Glomerular endothelial cell (primary cell): ENCODE data around the gene ARPC1B. TPM values are rescaled to one million over a fixed set of nuclear protein-coding genes. Genes with fewer than 3 reads are reported as not detected.
"Not testable (repeated sequence)": the region's sequence is repeated elsewhere in the genome, so short reads cannot be mapped to it uniquely, and the experiment has no call there.

Source experiments
- DNase-seq: peaks from one replicate; pipeline ENCODE4 v3.0.0-alpha.2; 2011; ENCODE audit warnings: low read depth, low spot score; ENCODE audit errors: extremely low read depth
- total RNA-seq: library from RNA; depleted of rRNA; stranded (reverse); fragments of >200 nt; gene quantifications from 2 replicates; pipeline ENCODE4 v1.2.3, GENCODE V29; 2015

Gene ARPC1B
- total RNA-seq, 1 donor from 2014 or later: 602 TPM

DNA sequence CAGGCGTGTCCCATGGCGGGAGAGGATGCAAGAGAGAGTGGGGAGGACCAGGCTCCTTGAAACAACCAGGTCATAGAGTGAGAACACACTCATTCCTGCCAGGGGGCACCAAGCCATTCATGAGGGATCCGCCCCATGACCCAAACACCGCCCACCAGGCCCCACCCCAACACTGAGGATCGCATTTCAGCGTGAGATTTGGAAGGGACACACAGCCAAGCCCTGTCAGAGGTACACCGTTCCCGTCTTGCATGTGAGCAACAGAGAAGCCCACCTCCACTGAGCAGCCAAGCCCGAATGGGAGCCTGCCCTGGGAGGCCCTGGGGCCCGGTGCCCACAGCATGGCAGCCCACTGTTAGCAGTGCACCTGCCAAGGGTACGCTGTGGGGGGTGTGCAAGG lies 7.9 kb upstream of the ARPC1B start:
- no peak for DNase-seq

DNA sequence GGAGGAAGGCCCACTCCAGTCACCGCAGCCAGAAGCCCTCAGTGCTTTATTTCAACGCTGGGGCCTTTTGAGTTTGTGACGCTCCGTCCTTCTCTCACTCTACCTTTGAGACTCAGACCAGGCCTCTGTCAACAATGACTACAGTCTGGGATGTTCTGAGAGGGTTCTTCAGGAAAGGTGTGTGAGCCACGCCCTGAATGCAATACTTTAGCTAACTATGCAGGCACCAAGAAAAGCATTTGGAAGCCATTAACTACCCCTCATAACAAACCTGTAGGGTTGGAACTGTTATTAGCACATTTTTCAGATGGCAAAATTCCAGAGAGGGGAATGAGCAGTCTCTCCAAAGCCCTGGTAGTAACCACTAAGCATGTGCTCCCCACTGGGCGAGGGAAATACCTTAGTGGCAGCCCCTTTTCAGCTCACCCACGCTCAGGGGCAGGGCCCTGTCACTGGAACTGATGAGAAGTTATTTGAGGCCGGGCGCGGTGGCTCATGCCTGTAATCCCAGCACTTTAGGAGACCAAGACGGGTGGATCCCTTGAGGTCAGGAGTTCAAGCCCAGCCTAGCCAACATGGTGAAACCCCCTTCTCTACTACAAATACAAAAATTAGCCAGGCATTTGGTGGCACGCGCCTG lies 5.7 kb upstream of the ARPC1B start:
- no peak for DNase-seq

DNA sequence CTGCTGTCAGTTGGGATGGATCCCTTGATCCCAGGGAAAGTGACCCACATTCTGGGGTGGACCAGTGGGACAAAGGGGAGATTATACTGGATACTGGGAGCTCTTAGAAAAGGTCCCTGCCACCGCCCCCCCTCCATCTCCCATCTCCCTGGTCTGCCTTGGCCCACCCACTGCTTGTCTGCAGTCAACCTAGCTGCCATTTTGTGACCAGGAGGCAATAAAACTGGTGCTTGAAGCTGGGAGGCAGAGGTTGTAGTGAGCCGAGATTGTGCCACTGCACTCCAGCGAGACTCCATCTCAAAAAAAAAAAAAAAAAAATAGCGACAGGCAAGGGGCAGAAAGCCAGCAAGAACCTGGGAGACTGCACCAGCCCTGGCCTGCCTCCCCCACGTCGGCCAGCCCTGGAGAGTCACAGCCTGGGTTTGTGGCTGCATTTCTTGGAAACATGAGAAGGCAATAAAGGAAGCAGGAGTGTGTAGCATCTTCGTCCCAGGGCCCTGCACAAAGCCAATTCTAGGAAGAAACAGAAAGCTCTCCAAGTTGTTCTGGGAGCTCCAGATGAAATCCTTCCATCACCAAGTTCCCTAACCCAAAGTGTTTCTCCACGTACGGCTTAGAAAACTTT lies 4.7 kb upstream of the ARPC1B start:
- DNase-seq: no peak

DNA sequence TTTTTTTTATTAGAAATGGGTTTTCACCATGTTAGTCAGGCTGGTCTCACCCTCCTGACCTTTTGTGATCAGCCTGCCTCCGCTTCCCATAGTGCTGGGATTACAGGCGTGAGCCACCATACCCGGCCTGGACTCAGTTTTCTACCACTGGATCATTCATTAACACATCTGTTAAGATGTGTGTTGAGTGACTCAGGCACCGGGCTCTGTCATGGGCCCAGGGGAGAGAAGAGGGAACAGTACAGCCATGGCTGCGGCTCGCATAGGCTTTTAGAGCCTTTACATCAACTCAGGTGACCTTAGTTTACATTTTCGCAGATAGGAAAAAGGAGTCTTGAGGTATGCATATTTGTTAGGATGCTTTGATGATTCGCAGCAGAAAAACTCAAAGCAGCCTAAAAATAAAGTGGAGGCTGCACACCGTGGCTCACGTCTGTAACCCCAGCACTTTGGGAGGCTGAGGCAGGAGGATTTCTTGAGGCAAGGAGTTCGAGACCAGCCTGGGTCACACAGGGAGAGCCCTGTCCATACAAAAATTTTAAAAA lies 3.1 kb upstream of the ARPC1B start:
- DNase-seq: no peak

DNA sequence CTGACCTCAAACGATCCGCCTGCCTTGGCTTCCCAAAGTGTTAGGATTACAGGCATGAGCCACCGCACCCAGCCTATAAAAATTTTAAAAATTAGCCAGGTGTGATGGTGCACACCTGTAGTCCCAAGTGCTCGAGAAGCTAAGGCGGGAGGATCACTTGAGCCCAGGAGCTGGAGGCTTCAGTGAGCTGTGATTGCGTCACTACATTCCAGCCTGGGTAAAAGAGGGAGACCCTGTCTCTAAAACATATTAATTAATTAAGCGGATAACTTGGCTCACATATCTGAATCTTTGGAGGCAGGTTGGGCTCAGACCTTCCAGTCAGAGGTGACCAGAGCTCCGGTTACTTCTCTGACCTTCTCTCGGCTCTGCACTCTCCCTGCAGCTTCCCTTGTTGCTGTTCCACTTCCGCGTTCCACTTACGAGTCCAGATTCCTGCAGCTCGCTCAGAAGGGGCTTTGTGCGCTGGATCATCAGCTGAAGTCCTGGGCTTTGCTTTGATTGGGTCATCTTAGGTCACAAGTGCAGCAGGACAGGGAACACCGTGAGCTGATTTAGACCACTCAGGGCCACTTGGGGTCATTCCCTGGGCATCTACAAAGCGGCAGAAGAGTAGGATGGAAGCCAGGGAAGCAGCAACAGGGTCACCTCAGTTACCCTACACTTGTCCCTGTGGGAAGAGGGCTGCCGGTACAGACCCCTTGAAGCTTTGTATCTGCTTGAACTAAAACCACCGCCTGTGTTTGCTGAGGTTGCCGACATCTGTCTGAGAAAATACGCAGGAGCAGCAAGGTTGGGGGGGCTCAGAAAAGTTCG lies 2.0 kb upstream of the ARPC1B start:
- DNase-seq: no peak

DNA sequence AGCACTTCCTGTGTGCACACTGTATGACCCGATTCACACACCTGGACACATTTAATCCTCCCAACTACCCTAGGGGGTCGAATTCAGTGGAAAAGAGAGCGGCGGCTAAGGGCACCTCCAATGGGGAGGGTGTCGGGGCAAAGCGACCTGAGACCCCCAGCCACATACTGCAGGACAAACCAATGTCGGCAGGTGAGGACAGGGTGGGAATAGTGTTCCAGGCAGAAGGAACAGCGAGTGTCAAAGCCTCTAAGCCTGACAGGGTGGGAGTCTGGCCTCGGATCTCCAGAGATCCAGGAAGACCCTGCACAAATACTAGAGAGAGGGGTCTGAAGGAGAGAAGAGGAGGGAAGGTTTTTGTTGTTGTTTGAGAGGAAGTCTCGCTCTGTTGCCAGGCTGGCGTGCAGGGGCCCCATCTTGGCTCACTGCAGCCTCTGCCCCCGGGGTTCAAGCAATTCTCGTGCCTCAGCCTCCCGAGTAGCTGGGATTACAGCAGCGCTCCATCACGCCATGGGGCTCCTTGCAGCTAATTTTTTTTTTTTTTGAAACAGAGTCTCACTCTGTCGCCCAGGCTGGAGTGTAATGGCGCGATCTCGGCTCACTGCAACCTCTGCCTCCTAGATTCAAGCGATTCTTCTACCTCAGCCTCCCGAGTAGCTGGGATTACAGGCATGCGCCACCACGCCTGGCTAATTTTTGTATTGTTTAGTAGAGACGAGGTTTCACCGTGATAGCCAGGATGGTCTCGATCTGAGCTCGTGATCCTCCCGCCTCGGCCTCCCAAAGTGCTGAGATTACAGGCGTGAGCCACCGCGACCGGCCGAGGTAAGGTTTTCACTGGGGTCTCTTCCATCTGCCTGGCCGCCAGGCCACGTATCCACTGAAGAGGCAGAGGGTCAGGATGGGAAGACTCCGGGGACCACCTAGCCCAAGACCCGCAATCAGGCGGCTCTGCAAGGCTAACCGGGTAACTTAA lies 1.2 kb upstream of the ARPC1B start:
- no peak for DNase-seq

DNA sequence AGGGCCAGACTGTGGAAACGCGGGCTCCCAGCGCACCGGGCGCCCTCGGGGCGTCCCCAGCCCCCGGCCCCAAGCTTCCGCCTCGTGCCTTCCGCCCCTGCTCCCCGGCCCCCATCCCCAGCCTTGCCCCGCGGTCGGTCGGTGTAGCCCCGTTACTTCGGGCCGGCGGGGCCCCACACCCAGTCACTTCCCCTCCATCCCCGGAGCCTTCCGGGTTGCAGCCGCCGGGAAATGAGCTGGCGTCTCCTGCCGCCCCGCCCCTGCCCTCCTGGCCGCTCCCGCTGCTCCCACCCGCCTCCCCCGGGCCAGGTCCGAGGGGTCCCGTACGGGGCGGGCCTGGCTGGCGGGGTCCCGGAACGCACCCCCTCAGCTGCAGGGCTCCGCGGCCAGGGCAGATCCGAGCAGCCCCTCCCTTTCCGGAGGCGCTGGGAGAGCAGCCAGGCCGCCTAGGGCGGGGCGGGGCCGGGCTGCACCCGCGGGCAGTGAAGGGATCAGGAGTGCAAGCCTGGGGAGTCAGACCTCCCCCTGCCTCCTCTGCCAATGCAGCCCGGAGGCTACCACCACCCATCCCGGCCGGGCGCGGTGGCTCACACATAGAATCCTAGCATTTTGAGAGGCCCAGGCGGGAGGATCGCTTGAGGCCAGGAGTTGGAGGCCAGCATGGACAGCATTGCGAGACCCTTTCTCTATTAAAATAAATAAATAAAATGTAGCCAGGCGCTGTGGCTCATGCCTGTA lies 709 bp downstream of the ARPC1B start:
- DNase-seq: no peak

DNA sequence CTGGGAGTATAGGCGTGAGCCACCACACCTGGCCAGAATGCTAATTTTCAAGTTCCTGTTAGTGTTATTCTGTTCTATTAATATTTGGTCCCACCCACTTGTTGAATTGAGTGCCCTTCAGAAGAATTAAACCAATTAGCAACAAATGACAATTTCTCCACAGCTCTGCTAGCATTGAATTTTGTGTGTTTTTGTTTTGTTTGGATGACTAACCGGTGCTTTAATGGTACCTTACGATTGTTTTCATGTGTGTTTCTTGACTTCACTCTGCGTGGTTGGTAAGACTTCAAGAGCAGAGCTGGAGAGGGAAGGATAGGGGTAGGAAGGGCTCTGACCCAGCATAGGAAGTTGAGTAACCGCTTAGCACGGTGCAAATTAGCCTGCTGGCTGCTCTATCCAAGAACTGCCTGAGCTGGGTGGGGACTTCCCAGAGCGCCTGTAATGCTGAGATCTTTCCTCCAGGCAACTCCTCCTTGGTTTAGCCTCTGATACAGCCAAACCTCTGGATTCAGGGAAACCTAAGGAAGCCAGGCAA lies 4.6 kb downstream of the ARPC1B start:
- DNase-seq: peak; percentile 89

DNA sequence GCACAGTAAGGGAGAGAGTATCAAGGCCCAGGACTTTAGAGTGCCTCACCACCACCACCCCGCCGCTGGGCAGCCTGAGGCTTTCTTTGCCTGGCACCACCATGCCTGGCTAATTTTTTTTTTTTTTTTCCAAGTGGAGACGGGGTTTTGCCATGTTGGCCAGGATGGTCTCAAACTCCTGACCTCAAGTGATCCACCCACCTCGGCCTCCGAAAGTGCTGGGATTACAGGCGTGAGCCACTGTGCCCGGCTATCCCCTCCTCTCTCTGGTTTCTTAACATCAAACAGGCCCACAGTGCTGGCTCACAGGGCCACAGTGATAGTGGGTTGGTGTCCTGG lies 5.1 kb downstream of the ARPC1B start:
- DNase-seq: not testable (repeated sequence)

DNA sequence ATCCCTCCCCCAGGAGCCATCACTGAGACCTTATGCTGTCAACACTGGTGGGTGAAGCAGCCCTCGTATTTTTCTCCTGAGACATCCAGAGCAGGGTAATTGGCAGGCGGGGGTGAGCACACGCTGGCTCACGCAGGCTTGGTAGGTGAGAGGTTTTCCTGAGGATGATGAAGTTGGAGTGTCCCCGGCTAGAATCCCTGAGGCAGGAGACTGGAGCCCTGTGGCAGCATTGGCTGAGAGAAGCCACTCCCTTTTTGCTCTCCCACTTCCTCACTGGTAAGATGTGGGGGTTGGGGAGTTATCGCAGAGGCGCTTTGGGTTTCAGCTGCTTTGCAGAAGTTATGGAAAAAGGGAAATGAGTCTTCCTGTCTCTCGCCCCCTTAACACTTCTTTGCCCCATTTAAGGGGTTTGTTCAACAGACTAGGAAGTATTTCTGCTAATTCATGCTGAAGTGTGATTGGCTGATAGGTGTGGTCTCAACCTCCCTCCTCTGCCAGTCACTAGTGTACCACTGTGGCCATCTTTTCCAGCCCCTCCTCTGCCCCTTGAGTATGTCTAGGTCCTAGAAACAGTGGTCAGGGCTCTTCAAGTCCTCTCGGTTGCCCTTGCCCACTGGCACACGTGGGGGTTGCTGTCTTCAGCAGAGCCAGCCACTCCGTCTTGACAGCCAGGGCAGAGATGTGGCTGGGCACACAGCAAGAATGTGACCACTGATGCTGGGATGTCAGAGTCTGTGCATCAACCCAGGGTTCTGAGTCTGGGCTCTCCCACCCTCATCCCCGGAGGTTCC lies 5.7 kb downstream of the ARPC1B start:
- DNase-seq: no peak

DNA sequence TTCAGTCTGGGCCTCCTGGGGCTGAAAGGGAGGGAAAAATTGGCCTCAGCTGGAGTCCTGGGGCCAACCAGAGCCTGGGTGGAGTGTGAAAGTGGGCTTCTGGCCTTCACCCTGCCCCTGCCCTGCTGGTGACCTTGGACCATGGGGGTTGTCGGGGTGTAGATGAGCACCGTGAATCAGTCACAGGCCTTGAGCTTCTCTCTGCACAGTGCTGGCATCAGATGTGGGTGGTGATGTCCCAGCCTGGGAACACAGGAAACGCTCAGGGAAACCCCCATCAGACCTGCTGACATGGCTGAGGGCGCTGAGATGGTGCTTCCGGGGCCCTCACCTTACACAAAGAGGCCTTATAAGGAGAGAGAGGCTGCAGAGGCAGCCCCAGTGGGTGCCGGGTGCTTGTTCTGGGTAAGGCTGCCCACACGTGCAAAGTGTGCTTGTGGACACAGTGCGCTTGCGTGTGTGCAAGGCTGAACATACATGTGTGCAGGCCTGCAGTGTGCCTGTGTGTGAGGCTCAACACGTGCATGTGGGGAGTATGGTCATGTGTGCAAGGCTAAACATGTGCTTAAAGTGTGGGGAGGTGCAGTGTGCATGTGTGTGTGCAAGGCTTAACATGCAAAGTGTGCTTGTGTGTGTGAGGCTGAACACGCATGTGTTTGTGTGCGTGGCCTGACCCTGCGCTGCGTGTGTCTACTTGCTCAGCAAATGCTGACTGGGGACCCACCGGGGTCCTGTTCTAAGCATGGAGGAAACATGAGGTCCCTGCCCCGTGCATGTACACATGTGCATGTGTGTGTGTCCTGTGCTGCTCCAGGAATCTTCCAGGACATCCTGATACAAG lies 6.5 kb downstream of the ARPC1B start:
- DNase-seq: no peak

DNA sequence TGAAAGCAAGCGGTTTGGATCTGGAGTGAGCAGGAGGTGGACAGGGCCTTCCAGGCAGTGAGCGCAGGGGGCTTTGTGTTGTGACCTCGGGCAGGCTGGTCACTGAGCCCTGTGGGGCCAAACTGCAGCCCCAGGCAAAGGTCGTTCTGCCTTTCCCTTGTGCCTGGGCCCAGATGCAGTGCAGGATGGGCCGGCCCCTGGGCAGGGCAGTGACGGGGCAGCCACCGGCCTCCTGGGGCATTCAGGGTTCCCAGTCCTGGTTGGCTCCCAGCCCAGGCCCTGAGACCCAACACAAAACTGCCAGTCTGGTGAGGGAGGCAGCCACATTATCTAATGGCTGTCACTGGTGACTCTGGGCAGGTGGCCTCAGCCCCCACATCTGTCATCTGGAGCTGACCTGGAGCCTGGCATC lies 7.1 kb downstream of the ARPC1B start:
- no peak for DNase-seq

DNA sequence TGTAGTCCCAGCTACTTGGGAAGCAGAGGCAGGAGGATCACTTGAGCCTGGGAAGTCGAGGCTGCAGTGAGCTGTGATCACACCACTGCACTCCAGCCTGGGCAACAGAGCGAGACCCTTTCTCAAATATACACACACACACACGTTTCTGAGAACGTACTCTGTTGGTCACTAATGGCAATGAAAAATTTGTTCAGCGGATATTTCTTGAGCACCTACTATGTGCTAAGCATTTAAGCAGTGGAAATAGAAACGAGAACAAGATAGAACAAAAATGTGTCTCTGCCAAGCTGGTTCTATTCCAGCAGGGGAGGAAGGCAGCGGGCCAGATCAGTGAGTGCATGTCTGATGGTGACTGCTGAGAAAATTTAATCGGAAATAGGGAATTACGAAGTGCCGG lies 8.7 kb downstream of the ARPC1B start:
- DNase-seq: no peak

DNA sequence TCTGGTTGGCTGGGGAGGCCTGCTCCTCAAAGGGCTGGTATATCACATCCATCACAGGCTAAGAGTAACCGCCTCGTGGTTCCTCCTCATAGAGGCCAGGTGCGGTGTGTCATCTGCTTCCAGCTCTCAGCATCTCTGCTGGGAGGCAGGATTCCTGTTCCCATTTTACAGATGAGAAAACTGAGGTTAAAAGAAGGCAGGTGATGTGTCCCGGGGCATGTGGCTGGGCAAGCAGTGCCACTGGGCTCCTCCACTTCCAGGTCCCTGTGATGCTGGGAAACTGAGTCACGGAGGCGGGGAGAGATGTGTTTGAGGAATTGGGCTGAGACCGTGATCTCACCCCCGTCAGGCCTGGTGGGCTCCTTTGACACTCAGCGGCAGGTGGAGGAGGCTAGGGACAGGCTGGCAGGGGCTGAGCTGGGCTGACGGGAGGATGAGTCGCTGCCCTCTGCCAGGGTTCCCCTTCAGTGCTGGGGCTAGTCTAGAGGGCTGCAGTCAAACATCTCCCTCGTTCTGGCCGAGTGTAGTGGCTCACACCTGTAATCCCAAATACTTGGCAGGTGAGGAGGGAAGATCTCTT lies 9.4 kb downstream of the ARPC1B start:
- no peak for DNase-seq

DNA sequence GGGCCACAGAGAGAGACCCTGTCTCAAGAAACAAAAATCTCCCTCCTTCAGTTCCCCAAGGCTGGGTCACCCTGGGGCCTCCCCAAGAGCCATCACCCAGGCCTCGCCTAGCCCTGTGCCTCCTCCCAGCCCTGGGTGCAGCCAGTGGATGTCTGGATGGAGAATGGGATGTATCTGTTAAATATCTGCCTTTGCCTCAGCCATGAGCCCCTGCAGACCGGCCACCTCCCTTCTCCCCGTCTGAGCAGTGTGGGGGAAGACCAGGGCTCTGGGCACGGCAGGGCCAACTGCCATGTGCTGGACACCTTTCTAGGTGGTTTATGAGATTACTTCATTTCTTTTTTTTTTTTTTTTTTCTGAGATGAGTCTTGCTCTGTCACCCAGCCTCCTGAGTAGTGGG lies 10.0 kb downstream of the ARPC1B start:
- no peak for DNase-seq

DNA sequence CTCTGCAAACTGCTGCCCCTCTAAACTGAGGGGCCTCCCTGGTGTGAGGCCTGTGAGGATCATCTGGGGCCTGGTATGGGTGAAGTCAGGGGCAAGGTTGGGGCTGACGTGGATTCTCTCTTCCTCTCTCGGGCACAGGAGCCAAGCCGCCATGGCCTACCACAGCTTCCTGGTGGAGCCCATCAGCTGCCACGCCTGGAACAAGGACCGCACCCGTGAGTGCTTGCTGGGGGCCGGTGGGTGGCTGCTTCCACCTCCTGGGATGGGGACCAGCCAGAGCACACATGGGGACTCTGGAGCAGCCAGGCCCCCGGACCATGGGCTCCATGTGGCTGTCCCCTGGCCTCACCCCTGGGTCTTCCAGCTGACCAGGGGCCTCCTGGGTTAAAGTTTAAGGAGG lies 11.0 kb downstream of the ARPC1B start:
- DNase-seq: no peak

DNA sequence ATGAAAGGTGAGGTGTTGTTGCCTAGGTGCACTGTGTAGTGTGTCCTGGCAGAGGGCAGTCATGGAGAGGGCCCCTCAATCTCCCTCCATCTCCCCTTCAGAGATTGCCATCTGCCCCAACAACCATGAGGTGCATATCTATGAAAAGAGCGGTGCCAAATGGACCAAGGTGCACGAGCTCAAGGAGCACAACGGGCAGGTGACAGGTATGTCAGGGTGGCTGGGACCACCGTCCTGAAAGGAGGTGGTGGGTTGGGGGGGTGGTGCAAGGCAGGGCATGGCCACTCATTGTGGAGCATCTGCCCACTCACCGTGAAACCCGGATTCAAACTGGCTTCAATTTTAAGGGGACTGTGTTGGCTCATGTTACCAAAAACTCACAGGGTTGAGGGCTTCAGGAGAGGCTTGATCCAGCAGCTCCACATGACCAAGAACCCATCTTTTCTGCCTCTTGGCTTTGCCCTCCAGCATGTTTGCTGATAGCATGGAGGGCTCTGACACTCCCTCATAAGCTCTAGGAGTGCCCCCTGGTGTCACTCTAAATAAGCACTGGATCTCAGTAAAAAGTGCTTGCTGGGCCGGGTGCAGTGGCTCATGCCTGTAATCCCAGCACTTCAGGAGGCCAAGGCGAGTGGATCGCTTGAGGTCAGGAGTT lies 12.2 kb downstream of the ARPC1B start:
- no peak for DNase-seq
